Sigmoid colon (tissue), 7 donors: ENCODE measurements around the gene SH2D1A. TPM values are rescaled to one million over a fixed set of nuclear protein-coding genes. Genes with fewer than 3 reads are reported as not detected.
"Not testable (repeated sequence)": the region's sequence is repeated elsewhere in the genome, so short reads cannot be mapped to it uniquely, and the experiment has no call there.

Experiments used
- DNase-seq: peaks from one replicate; pipeline ENCODE4 v3.0.0-alpha.2; 2019
- H3K27ac ChIP-seq, 4 donors: fragments of 200-600 bp; sonication (generic); one replicate each; pipeline ENCODE4 v1.5.1; 2016 to 2019; ENCODE audit warnings: mild to moderate bottlenecking in 1 of 4
- H3K27me3 ChIP-seq, 3 donors: fragments of 200-600 bp; sonication (generic); one replicate each; pipeline ENCODE4 v1.5.1; 2019; ENCODE audit warnings: mild to moderate bottlenecking in 1 of 3
- H3K36me3 ChIP-seq, 4 donors: fragments of 200-600 bp; sonication (generic); one replicate each; pipeline ENCODE4 v1.5.1; 2016 to 2019
- H3K4me1 ChIP-seq, 4 donors: fragments of 200-600 bp; sonication (generic); one replicate each; pipeline ENCODE4 v1.5.1; 2017 to 2019
- H3K4me3 ChIP-seq, 4 donors: fragments of 200-600 bp; sonication (generic); one replicate each; pipeline ENCODE4 v1.5.1; 2017 to 2019; ENCODE audit warnings: mild to moderate bottlenecking in 2 of 4, moderate library complexity in 1 of 4
- H3K9me3 ChIP-seq, 4 donors: fragments of 200-600 bp in 3 of 4; sonication (generic) in 3 of 4; one replicate each; pipeline versions ENCODE4 v1.5.1 to v1.6.1; 2013 to 2019
- EP300 ChIP-seq, 4 donors: sonication (generic); formaldehyde crosslinking; IDR thresholded peaks; one replicate each; pipeline ENCODE4 v1.6.1; 2017; ENCODE audit warnings: antibody characterized with exemption in 4 of 4
- POLR2A ChIP-seq, 2 donors: fragments of 450-650 bp; IDR thresholded peaks; one replicate each; pipeline ENCODE4 v1.6.1; 2016; ENCODE audit warnings: antibody characterized with exemption in 2 of 2, mild to moderate bottlenecking in 2 of 2, moderate library complexity in 2 of 2
- POLR2AphosphoS5 ChIP-seq, 4 donors: sonication (generic); formaldehyde crosslinking; IDR thresholded peaks; one replicate each; pipeline ENCODE4 v1.6.1; 2017; ENCODE audit warnings: antibody characterized with exemption in 4 of 4
- WGBS, 2 donors: extraction: QIAGEN DNeasy Blood & Tissue Kit; methylation state at CpG; one replicate each; pipeline ENCODE4 v1.1.7; 2013; 5-methylcytosine and 5-hydroxymethylcytosine counted together
- intact Hi-C: fragments of 100-400 bp; cut with DNase I; formaldehyde crosslinking; loops from one replicate; pipeline ENCODE4 v1.15.1; 2023
- polyA plus RNA-seq, 3 donors: library from polyadenylated mRNA; stranded (reverse); fragments of 200-250 nt; gene quantifications; one replicate each; pipeline ENCODE4 v1.2.3, GENCODE V29; 2013
- total RNA-seq, 4 donors: library from RNA; depleted of rRNA; stranded (reverse); fragments of >200 nt; gene quantifications; one replicate each; pipeline ENCODE4 v1.1.0, GENCODE V29; 2016
- TF ChIP-seq, protein P1 (sequence below), 4 experiments: fragments of 450-650 bp in 3 of 4; fragments of 200-600 bp in 1 of 4; IDR thresholded peaks; one replicate each; pipeline ENCODE4 v1.5.1; 2016 to 2019; ENCODE audit warnings: antibody characterized with exemption in 4 of 4, mild to moderate bottlenecking in 3 of 4, moderate library complexity in 2 of 4
- donor health status: healthy with polysubstance abuse.
- donor health status: Bipolar disorder and iron deficiency.
- donor health status: healthy.

SH2D1A gene
- total and polyA plus RNA-seq, 7 donors, result 0.14 to 6.5 (median 0.33) TPM; not detected in 2

GRCh38 chrX:124328765-124329164, 17.6 kb upstream of the SH2D1A start:
- WGBS, 2 donors, result 28 to 79% methylated on average over 1 of the region's 1 CpG
- no peaks in the 10 kb centered on the region for H3K9me3 ChIP-seq
- no peaks in the 10 kb centered on the region for H3K27me3 ChIP-seq
- no peak for TF ChIP-seq POLR2A (IDR thresholded peaks at IDR 0.05)
- no peak for TF ChIP-seq POLR2AphosphoS5 (IDR thresholded peaks at IDR 0.05)
- TF ChIP-seq EP300 (IDR thresholded peaks at IDR 0.05), result no peak
- TF ChIP-seq, protein P1, sequence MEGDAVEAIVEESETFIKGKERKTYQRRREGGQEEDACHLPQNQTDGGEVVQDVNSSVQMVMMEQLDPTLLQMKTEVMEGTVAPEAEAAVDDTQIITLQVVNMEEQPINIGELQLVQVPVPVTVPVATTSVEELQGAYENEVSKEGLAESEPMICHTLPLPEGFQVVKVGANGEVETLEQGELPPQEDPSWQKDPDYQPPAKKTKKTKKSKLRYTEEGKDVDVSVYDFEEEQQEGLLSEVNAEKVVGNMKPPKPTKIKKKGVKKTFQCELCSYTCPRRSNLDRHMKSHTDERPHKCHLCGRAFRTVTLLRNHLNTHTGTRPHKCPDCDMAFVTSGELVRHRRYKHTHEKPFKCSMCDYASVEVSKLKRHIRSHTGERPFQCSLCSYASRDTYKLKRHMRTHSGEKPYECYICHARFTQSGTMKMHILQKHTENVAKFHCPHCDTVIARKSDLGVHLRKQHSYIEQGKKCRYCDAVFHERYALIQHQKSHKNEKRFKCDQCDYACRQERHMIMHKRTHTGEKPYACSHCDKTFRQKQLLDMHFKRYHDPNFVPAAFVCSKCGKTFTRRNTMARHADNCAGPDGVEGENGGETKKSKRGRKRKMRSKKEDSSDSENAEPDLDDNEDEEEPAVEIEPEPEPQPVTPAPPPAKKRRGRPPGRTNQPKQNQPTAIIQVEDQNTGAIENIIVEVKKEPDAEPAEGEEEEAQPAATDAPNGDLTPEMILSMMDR (IDR thresholded peaks at IDR 0.05), result no peak
- intact Hi-C loops, result no loop called here
- H3K27ac ChIP-seq, result no peak overlapping the region
- DNase-seq, result no peak
- no peaks in the 10 kb centered on the region for H3K36me3 ChIP-seq
- no peak overlapping the region for H3K4me3 ChIP-seq
- H3K4me1 ChIP-seq, result no peaks in the 10 kb centered on the region

- Histone ChIP-seq H3K27ac (no peak within 1 kb of the TSS), H3K4me3 (no peak within 1 kb of the TSS), H3K4me1 (no peaks in the 10 kb centered on the region), H3K9me3 (no peaks in the 10 kb centered on the region), H3K27me3 (no peaks in the 10 kb centered on the region), H3K36me3 (no peaks in the 10 kb centered on the region)
- intact Hi-C loops, result no loop called here
- TF ChIP-seq EP300 (IDR thresholded peaks at IDR 0.05) (no peak), POLR2AphosphoS5 (IDR thresholded peaks at IDR 0.05) (no peak), POLR2A (IDR thresholded peaks at IDR 0.05) (no peak)
- TF ChIP-seq, protein P1 (IDR thresholded peaks at IDR 0.05), result no peak
- WGBS, 2 donors, result 93 to 98% methylated on average over 57 of the region's 57 CpGs
- no peak for DNase-seq
Observed at GRCh38 chrX:124332481-124333424, 13.6 kb upstream of the SH2D1A start, which contains the start of gene TEX13D. TSS of gene TEX13D (plus strand) at chrX:124332660. CDS start at chrX:124332918, 258 bp downstream.

DNA sequence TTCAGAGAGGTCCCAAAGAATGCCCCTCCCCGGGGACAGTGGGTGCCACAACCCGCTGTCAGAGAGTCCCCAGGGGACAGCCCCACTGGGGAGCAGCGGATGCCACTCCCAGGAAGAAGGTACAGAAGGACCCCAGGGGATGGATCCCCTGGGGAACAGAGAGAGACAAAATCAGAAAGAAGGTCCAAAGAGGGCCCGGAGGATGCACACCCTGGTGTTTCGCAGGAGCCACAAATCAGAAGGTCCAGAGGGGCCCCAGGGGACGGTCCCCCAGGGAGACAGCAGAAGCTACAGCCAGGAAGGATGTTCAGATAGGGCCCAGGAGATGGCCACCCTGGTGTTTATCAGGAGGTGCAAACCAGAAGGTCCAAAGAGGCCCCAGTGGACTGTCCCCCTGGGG, 12.5 kb upstream of the SH2D1A start:
- H3K27me3 ChIP-seq, result no peaks in the 10 kb centered on the region
- intact Hi-C loops, result no loop called here
- 84 to 94% methylated on average over 6 of the region's 6 CpGs for WGBS, 2 donors
- H3K9me3 ChIP-seq, result no peaks in the 10 kb centered on the region
- TF ChIP-seq EP300 (IDR thresholded peaks at IDR 0.05), result no peak
- no peak for TF ChIP-seq POLR2A (IDR thresholded peaks at IDR 0.05)
- TF ChIP-seq POLR2AphosphoS5 (IDR thresholded peaks at IDR 0.05), result no peak
- TF ChIP-seq, protein P1 (IDR thresholded peaks at IDR 0.05), result no peak
- no peak for DNase-seq
- H3K36me3 ChIP-seq, result no peaks in the 10 kb centered on the region
- H3K4me3 ChIP-seq, result no peak overlapping the region
- H3K27ac ChIP-seq, result no peak overlapping the region
- H3K4me1 ChIP-seq, result no peaks in the 10 kb centered on the region

- DNase-seq, H3K36me3 ChIP-seq, H3K9me3 ChIP-seq, H3K27me3 ChIP-seq, H3K4me3 ChIP-seq, H3K4me1 ChIP-seq, intact Hi-C loops, H3K27ac ChIP-seq: not testable (repeated sequence)
- WGBS, 2 donors, result 77 to 94% methylated on average over 2 of the region's 2 CpGs
Observed at GRCh38 chrX:124334555-124334954, 11.8 kb upstream of the SH2D1A start.

DNA sequence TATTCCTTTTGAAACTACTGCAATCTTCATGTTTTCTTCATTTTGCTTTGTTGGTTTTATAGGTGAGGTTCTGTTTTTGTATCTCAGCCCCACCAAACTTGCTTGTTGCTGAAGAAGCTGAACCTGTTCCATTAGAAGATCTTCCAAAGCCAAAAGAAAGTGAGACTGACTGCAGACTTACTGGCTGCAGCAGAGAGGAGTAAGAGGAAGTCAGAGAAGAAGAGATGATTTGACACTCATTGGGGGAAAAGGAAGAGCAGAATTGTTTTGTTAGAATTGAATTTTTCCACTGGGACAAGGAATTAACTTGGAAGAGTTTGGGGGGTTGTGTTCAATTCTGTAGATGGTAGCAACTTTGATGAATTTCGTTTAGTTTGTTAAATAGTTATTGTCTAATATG, 10.8 kb upstream of the SH2D1A start:
- no peak overlapping the region for H3K27ac ChIP-seq
- intact Hi-C loops, result no loop called here
- H3K36me3 ChIP-seq, result no peaks in the 10 kb centered on the region
- DNase-seq, result no peak
- no peaks in the 10 kb centered on the region for H3K27me3 ChIP-seq
- 66 to 67% methylated on average over 1 of the region's 1 CpG for WGBS, 2 donors
- no peaks in the 10 kb centered on the region for H3K9me3 ChIP-seq
- no peak overlapping the region for H3K4me3 ChIP-seq
- TF ChIP-seq, protein P1 (IDR thresholded peaks at IDR 0.05), result no peak
- TF ChIP-seq EP300 (IDR thresholded peaks at IDR 0.05) (no peak), POLR2A (IDR thresholded peaks at IDR 0.05) (no peak), POLR2AphosphoS5 (IDR thresholded peaks at IDR 0.05) (no peak)
- H3K4me1 ChIP-seq, result no peaks in the 10 kb centered on the region
